Breast epithelium (tissue), 4 donors: ENCODE data around the gene PRKAA1. TPM values are rescaled to one million over a fixed set of nuclear protein-coding genes. Genes with fewer than 3 reads are reported as not detected.

Experiments used
- DNase-seq, 2 donors: peaks; one replicate each; pipeline ENCODE4 v3.0.0-alpha.2; 2019; ENCODE audit warnings: low spot score in 2 of 2
- H3K27ac ChIP-seq, 2 donors: fragments of 200-600 bp; sonication (generic) in 1 of 2; one replicate each; pipeline ENCODE4 v1.5.1; 2016 to 2019; ENCODE audit warnings: mild to moderate bottlenecking in 1 of 2
- H3K27me3 ChIP-seq, 2 donors: fragments of 200-600 bp; sonication (generic) in 1 of 2; one replicate each; pipeline versions ENCODE4 v1.5.1 to v1.6.0; 2017 to 2019; ENCODE audit warnings: control low read depth in 1 of 2, mild to moderate bottlenecking in 1 of 2
- H3K36me3 ChIP-seq: fragments of 200-600 bp; one replicate; pipeline ENCODE4 v1.5.1; 2019
- H3K4me1 ChIP-seq, 2 donors: fragments of 200-600 bp; sonication (generic); one replicate each; pipeline ENCODE4 v1.5.1; 2016 to 2019; ENCODE audit warnings: control low read depth in 1 of 2
- H3K4me3 ChIP-seq, 3 donors: fragments of 200-600 bp; sonication (generic); 1 replicate in 2 of 3; 2 replicates in 1 of 3; pipeline ENCODE4 v1.5.1; 2016 to 2019; ENCODE audit warnings: mild to moderate bottlenecking in 3 of 3, moderate library complexity in 2 of 3
- H3K9me3 ChIP-seq, 2 donors: fragments of 200-600 bp; sonication (generic) in 1 of 2; one replicate each; pipeline ENCODE4 v1.5.1; 2016 to 2019; ENCODE audit warnings: control low read depth in 1 of 2
- CTCF ChIP-seq, 3 donors: fragments of 450-650 bp; IDR thresholded peaks; one replicate each; pipeline ENCODE4 v1.5.1; 2016 to 2017; ENCODE audit warnings: antibody characterized with exemption in 3 of 3, mild to moderate bottlenecking in 3 of 3, moderate library complexity in 3 of 3
- POLR2A ChIP-seq: fragments of 450-650 bp; IDR thresholded peaks from one replicate; pipeline ENCODE4 v1.6.1; 2016; ENCODE audit warnings: antibody characterized with exemption, mild to moderate bottlenecking, moderate library complexity
- POLR2AphosphoS5 ChIP-seq, 3 donors: sonication (generic); formaldehyde crosslinking; IDR thresholded peaks; one replicate each; pipeline ENCODE4 v1.6.1; 2017; ENCODE audit warnings: antibody characterized with exemption in 3 of 3
- intact Hi-C: fragments of 100-400 bp; cut with DNase I; formaldehyde crosslinking; loops from one replicate; pipeline ENCODE4 v1.15.1; 2023; ENCODE audit warnings: low total_unique reads
- total RNA-seq, 3 donors: library from RNA; depleted of rRNA; stranded (reverse); fragments of >200 nt; gene quantifications; one replicate each; pipeline ENCODE4 v1.1.0, GENCODE V29; 2016

Gene PRKAA1
- total RNA-seq, 3 donors from 2014 or later: 100 to 134 (median 112) TPM

GRCh38 chr5:40770764-40771163, 27.4 kb downstream of the PRKAA1 start:
- intact Hi-C loops: no loop called here
- no peak overlapping the region for H3K4me3 ChIP-seq
- H3K4me1 ChIP-seq: no peaks in the 10 kb centered on the region
- TF ChIP-seq POLR2A (no peak), POLR2AphosphoS5 (IDR thresholded peaks at IDR 0.05) (no peak), CTCF (IDR thresholded peaks at IDR 0.05) (no peak)
- no peak overlapping the region for H3K27ac ChIP-seq
- no peaks in the 10 kb centered on the region for H3K9me3 ChIP-seq
- peaks cover 9% of the 10 kb centered on the region for H3K36me3 ChIP-seq
- DNase-seq: no peak
- no peaks in the 10 kb centered on the region for H3K27me3 ChIP-seq

GRCh38 chr5:40762705-40763104, 35.5 kb downstream of the PRKAA1 start:
- intact Hi-C loops: no loop called here
- H3K27ac ChIP-seq: no peak overlapping the region
- TF ChIP-seq POLR2AphosphoS5 (IDR thresholded peaks at IDR 0.05): no peak
- TF ChIP-seq CTCF (IDR thresholded peaks at IDR 0.05): no peak
- no peak for TF ChIP-seq POLR2A
- H3K36me3 ChIP-seq: peaks cover 10% of the 10 kb centered on the region
- H3K4me3 ChIP-seq: no peak overlapping the region
- DNase-seq: no peak
- H3K27me3 ChIP-seq: no peaks in the 10 kb centered on the region
- H3K4me1 ChIP-seq: no peaks in the 10 kb centered on the region
- H3K9me3 ChIP-seq: no peaks in the 10 kb centered on the region

- Histone ChIP-seq H3K4me1 (no peaks in the 10 kb centered on the region), H3K27ac (no peak overlapping the region), H3K36me3 (no peaks in the 10 kb centered on the region), H3K4me3 (no peak overlapping the region), H3K9me3 (no peaks in the 10 kb centered on the region), H3K27me3 (no peaks in the 10 kb centered on the region)
- TF ChIP-seq POLR2AphosphoS5 (IDR thresholded peaks at IDR 0.05) (no peak), POLR2A (no peak), CTCF (IDR thresholded peaks at IDR 0.05) (no peak)
- no peak for DNase-seq
- intact Hi-C loops: no loop called here
These were observed 40.8 kb downstream of the PRKAA1 start for GRCh38 chr5:40757400-40757799.

GRCh38 chr5:40755407-40756365, 42.5 kb downstream of the PRKAA1 start, which contains the start of gene TTC33:
Gene TTC33, minus strand, starts transcription at chr5:40755961. Its CDS starts 8,943 bp downstream, at chr5:40747018.
- Histone ChIP-seq H3K4me1 (no peaks in the 10 kb centered on the region), H3K36me3 (no peaks in the 10 kb centered on the region), H3K27me3 (no peaks in the 10 kb centered on the region), H3K9me3 (no peaks in the 10 kb centered on the region), H3K27ac (peak within 1 kb of the TSS; percentile 94), H3K4me3 (peak within 1 kb of the TSS; percentile 78 to 96 (median 78))
- intact Hi-C loops: no loop called here
- DNase-seq: peak; percentile 93 to 94
- peak; percentile 40 to 67 (median 54) for TF ChIP-seq CTCF (IDR thresholded peaks at IDR 0.05)
- TF ChIP-seq POLR2AphosphoS5 (IDR thresholded peaks at IDR 0.05): peak; percentile 66 to 82 (median 71)
- peak; percentile 43 for TF ChIP-seq POLR2A

GRCh38 chr5:40755093-40755406, 43.1 kb downstream of the PRKAA1 start:
- intact Hi-C loops: no loop called here
- H3K27ac ChIP-seq: peak overlapping the region; percentile 94
- TF ChIP-seq POLR2AphosphoS5 (IDR thresholded peaks at IDR 0.05): no peak
- TF ChIP-seq POLR2A: no peak
- TF ChIP-seq CTCF (IDR thresholded peaks at IDR 0.05): peak in 2 of 3 donors; percentile 50 to 53
- peak overlapping the region; percentile 78 to 96 (median 78) for H3K4me3 ChIP-seq
- no peaks in the 10 kb centered on the region for H3K27me3 ChIP-seq
- H3K4me1 ChIP-seq: no peaks in the 10 kb centered on the region
- no peaks in the 10 kb centered on the region for H3K9me3 ChIP-seq
- DNase-seq: peak in 1 of 2 donors; percentile 66
- H3K36me3 ChIP-seq: no peaks in the 10 kb centered on the region
